ENCODE measurements around the gene DDI2. TPM values are rescaled to one million over a fixed set of nuclear protein-coding genes. Genes with fewer than 3 reads are reported as not detected.

DDI2 gene
- total and polyA plus RNA-seq, 9 of the 15 experiments (the other 6 are each of a cell fraction or from before 2014, with no cell fraction given) = 6.5 to 48.4 (median 21.2) TPM

DNA sequence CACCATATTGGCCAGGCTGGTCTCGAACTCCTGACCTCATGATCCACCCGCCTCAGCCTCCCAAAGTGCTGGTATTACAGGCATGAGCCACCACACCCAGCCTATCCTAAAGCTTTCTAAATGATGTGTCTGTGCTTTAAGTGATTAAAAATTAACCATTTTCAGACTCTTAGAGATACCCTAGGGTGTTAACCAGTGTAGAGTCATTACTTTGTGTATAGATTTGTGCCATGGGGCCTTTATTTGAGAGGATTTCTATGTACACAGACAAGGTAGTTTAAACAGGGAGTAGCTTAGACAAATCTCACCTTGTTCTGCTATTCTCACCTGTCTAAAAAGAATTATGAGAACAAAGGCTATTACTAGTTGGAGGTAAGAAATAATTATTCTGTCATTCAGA lies 54.2 kb downstream of the DDI2 start:
- ATAC-seq (no peak), FAIRE-seq (no peak), DNase-seq (ENCODE audit: extremely low read depth in 1 of 4, low spot score in 3 of 4) (no peak)
- BruUV-seq (replicated peaks) = no TSS peak
- no peaks in the 10 kb centered on the region for H3K27me3 ChIP-seq (ENCODE audit: control insufficient read depth in 2 of 2, insufficient read depth in 2 of 2, low read length in 2 of 2)
- WGBS (ENCODE audit: insufficient coverage, low coverage, missing lambda C conversion rate) = 81% methylated on average over 2 of the region's 2 CpGs
- no peak overlapping the region for H2AFZ ChIP-seq (ENCODE audit: low read depth, low read length)
- no peak overlapping the region for H3K4me2 ChIP-seq (ENCODE audit: insufficient read depth, low read length)
- peaks cover 7 to 8% of the 10 kb centered on the region in 2 experiments; a peak in 4 of 5 replicates for H3K4me1 ChIP-seq (replicated peaks in 1 of 2; ENCODE audit: control insufficient read depth in 2 of 2, insufficient read depth in 2 of 2, low read length in 2 of 2)
- H3K9me1 ChIP-seq (ENCODE audit: control insufficient read depth, insufficient read depth, low read length) = peaks cover 4% of the 10 kb centered on the region
- intact Hi-C loops (cut with micrococcal nuclease) = no loop called here
- POLR2A ChIA-PET = interaction anchor here (0.7 to 1.6 kb wide), 6 partner anchors 9 to 26 kb away, joined by 3 to 10 read pairs (median 4); partner anchors contain the start of gene PLEKHM2
- no peak overlapping the region for H3K9ac ChIP-seq (ENCODE audit: insufficient read depth in 1 of 2, low read depth in 2 of 2, low read length in 2 of 2)
- TF ChIP-seq ZNF551 (CRISPR knock-in tag; IDR thresholded peaks at IDR 0.05) (no peak), ELF2 (CRISPR knock-in tag; IDR thresholded peaks at IDR 0.05) (no peak), SUPT5H (IDR thresholded peaks at IDR 0.05) (no peak), MYNN (IDR thresholded peaks at IDR 0.05) (no peak), MYNN (CRISPR knock-in tag; IDR thresholded peaks at IDR 0.05) (no peak), POLR3A (IDR thresholded peaks at IDR 0.05; ENCODE audit: borderline replicate concordance, extremely low read depth, insufficient read depth, insufficient read length) (no peak), MTA2 (IDR thresholded peaks at IDR 0.05; ENCODE audit: low read depth) (no peak)
- H3K4me3 ChIP-seq = no peak overlapping the region
- H4K20me1 ChIP-seq (replicated peaks; ENCODE audit: control insufficient read depth, insufficient read depth, low read length) = 0 out of 2 replicates have a peak, but pooled peaks cover 3% of the 10 kb centered on the region
- no peaks in the 10 kb centered on the region for H3K36me3 ChIP-seq (ENCODE audit: control insufficient read depth, insufficient read depth, low read length)
- no peak overlapping the region for H3K27ac ChIP-seq (ENCODE audit: extremely low read depth, low read depth, low read length)
- CTCF ChIA-PET (ENCODE audit: low intra/inter-chr PET ratio) = no interaction called here
- H3K9me3 ChIP-seq (replicated peaks; ENCODE audit: control insufficient read depth, insufficient read depth, low read depth, low read length) = no peaks in the 10 kb centered on the region
- in situ Hi-C loops (cut with MboI) = no loop called here
- H3K79me2 ChIP-seq (ENCODE audit: control insufficient read depth, insufficient read depth, low read length) = no peaks in the 10 kb centered on the region
